NB4 (cell line): ENCODE results near the gene CPA1.

ENCODE experiments used
- CTCF ChIP-seq: IDR thresholded peaks from one replicate; pipeline ENCODE4 v1.5.1; 2012; ENCODE audit warnings: low read depth, low read length
- POLR2A ChIP-seq: IDR thresholded peaks from 2 replicates; pipeline ENCODE4 v1.6.1; 2011; ENCODE audit warnings: mild to moderate bottlenecking; ENCODE audit not compliant: insufficient read length; ENCODE audit errors: extremely low read depth

DNA sequence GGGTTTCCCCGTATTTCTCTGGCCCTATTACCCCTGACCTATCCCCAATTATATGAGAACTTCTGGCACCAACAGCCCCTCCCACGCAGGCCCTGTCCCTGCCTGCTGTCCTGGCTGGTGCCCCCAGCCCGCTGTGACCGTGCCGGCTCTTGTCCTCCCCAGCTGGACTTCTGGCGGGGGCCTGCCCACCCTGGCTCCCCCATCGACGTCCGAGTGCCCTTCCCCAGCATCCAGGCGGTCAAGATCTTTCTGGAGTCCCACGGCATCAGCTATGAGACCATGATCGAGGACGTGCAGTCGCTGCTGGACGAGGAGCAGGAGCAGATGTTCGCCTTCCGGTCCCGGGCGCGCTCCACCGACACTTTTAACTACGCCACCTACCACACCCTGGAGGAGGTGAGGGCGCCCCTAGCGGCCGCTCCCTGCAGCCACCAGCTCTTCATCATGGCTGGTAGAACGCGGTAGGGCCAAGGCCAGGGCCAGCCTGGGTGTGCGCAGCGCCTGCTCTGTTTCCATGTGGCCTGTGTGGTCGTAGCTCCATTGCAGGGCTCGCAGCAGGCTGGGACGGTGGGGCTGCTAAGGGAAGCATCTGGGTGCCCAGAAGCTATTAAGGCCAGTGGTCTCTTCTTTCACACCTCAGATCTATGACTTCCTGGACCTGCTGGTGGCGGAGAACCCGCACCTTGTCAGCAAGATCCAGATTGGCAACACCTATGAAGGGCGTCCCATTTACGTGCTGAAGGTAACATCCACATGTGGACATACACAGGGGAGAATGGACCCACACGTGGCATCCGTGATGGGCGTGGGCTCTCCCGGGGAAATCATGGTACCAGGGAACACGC, 1.4 kb downstream of the CPA1 start:
- no peak for TF ChIP-seq POLR2A
- TF ChIP-seq CTCF: no peak
